GM23248 (cell line): ENCODE data around the gene STIL.

Experiments used
- EZH2 ChIP-seq: fragments of 200-600 bp; sonication (generic); IDR thresholded peaks from 2 replicates; pipeline ENCODE4 v1.6.1; 2018; ENCODE audit warnings: antibody characterized with exemption, mild to moderate bottlenecking; ENCODE audit not compliant: insufficient read depth, poor library complexity, severe bottlenecking
- EZH2phosphoT487 ChIP-seq: fragments of 200-600 bp; sonication (generic); IDR thresholded peaks from 2 replicates; pipeline ENCODE4 v1.6.1; 2018; ENCODE audit warnings: antibody characterized with exemption, moderate library complexity, mild to moderate bottlenecking, low read depth; ENCODE audit not compliant: insufficient read depth

- TF ChIP-seq EZH2phosphoT487: no peak
- TF ChIP-seq EZH2: no peak
Observed at GRCh38 chr1:47225430-47226100, 88.4 kb downstream of the STIL start.
